Esophagus squamous epithelium (tissue), 5 donors: ENCODE data around the gene RNF151. TPM values are rescaled to one million over a fixed set of nuclear protein-coding genes. Genes with fewer than 3 reads are reported as not detected.

ENCODE experiments used
- DNase-seq: peaks from one replicate; lab custom pipeline; 2025; lab: John Stamatoyannopoulos, UW
- H3K27ac ChIP-seq, 4 donors: fragments of 200-600 bp; sonication (generic); one replicate each; pipeline ENCODE4 v1.5.1; 2016 to 2019; ENCODE audit warnings: mild to moderate bottlenecking in 1 of 4
- H3K27me3 ChIP-seq, 4 donors: fragments of 200-600 bp; sonication (generic); 1 replicate in 3 of 4; 2 replicates in 1 of 4; pipeline versions ENCODE4 v1.5.1 to v1.6.0; 2017 to 2021; ENCODE audit warnings: antibody characterized with exemption in 1 of 4
- H3K36me3 ChIP-seq, 3 donors: fragments of 200-600 bp; sonication (generic); one replicate each; pipeline ENCODE4 v1.5.1; 2016 to 2019
- H3K4me1 ChIP-seq, 3 donors: fragments of 200-600 bp; sonication (generic); one replicate each; pipeline ENCODE4 v1.5.1; 2017 to 2019
- H3K4me3 ChIP-seq, 4 donors: fragments of 200-600 bp; sonication (generic); 1 replicate in 3 of 4; 2 replicates in 1 of 4; pipeline ENCODE4 v1.5.1; 2016 to 2019; ENCODE audit warnings: mild to moderate bottlenecking in 2 of 4, moderate library complexity in 1 of 4
- H3K9me3 ChIP-seq, 3 donors: fragments of 200-600 bp; sonication (generic); one replicate each; pipeline ENCODE4 v1.5.1; 2016 to 2019
- POLR2A ChIP-seq, 4 donors: fragments of 450-650 bp; IDR thresholded peaks; one replicate each; pipeline ENCODE4 v1.6.1; 2017; ENCODE audit warnings: antibody characterized with exemption in 4 of 4, mild to moderate bottlenecking in 4 of 4, moderate library complexity in 3 of 4
- WGBS, 2 donors: methylation state at CpG; one replicate each; pipeline ENCODE4 v1.1.5; 2018; 5-methylcytosine and 5-hydroxymethylcytosine counted together
- intact Hi-C: fragments of 100-400 bp; cut with DNase I; formaldehyde crosslinking; loops from one replicate; pipeline ENCODE4 v1.15.0; 2022
- total RNA-seq, 4 donors: library from RNA; depleted of rRNA; stranded (reverse); fragments of >200 nt; gene quantifications; one replicate each; pipeline ENCODE4 v1.1.0, GENCODE V29; 2016
- TF ChIP-seq, protein P1 (sequence below), 6 experiments: fragments of 450-650 bp in 4 of 6; fragments of 200-600 bp in 2 of 6; sonication (generic) in 2 of 6; IDR thresholded peaks; one replicate each; pipeline ENCODE4 v1.5.1; 2016 to 2019; ENCODE audit warnings: antibody characterized with exemption in 6 of 6, mild to moderate bottlenecking in 4 of 6, moderate library complexity in 4 of 6
- donor health status: DM: yes; HTN: yes; CAD: no.

Gene RNF151
- total RNA-seq, 4 donors from 2014 or later, result not detected

DNA sequence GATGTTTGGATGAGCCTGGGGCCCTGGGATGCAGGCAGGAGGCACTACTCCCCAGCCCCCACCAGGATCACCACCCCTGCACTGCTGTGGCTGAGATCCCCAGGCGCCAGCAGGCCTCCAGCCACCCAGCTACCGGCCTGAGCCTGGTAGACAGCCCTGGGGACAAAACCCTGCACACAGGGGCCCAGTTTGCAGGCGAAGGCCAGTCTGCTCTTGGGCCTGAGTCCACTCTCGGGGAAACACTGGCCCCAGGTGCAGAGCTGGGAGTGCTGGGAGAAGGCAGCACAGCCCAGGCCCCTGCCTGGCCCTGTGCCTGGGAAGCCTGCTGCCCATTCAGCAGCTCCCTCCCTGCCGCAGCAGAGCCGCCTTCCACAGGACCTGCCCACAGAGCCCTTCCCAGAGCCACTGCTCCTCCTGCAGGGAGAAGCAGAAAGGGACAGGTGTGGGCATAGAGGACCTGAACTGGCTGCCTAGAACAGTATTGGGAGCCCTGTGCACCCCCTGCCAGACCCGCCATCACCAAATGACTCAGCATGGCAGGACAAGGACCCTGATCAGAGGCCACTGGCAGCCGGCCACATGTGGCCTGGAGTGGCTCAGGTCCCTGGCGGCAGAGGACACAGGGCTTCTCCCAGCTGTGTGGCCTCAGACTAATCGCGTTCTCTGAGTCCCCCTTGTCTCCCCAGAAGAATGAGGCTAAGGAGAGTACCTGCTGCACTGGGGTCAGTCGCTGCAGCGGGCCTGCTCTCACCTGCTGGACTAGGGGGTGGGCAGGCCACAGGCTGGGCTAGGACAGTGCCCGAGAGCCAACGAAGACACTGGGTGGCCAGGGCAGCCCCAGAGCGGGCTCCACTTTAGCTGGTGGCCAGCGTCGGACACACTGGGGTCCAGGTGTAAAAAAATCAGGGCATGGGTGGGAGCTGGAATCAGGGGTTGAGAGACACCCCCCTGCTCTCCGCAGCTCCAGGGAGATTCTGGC lies 34.3 kb upstream of the RNF151 start:
- H3K36me3 ChIP-seq, result peaks cover 0 to 7% (median 0%) of the 10 kb centered on the region in 3 donors
- H3K27me3 ChIP-seq, result peaks cover 0 to 8% (median 0%) of the 10 kb centered on the region in 4 donors
- H3K4me3 ChIP-seq, result no peak overlapping the region
- H3K4me1 ChIP-seq, result peaks cover 15 to 44% (median 16%) of the 10 kb centered on the region in 3 donors
- no peak for DNase-seq
- 60 to 89% methylated on average over 1 to 5 of the region's 19 CpGs for WGBS, 2 donors
- TF ChIP-seq, protein P1, sequence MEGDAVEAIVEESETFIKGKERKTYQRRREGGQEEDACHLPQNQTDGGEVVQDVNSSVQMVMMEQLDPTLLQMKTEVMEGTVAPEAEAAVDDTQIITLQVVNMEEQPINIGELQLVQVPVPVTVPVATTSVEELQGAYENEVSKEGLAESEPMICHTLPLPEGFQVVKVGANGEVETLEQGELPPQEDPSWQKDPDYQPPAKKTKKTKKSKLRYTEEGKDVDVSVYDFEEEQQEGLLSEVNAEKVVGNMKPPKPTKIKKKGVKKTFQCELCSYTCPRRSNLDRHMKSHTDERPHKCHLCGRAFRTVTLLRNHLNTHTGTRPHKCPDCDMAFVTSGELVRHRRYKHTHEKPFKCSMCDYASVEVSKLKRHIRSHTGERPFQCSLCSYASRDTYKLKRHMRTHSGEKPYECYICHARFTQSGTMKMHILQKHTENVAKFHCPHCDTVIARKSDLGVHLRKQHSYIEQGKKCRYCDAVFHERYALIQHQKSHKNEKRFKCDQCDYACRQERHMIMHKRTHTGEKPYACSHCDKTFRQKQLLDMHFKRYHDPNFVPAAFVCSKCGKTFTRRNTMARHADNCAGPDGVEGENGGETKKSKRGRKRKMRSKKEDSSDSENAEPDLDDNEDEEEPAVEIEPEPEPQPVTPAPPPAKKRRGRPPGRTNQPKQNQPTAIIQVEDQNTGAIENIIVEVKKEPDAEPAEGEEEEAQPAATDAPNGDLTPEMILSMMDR (IDR thresholded peaks at IDR 0.05), result peak in 4 of 6 experiments; percentile 9 to 52 (median 22)
- TF ChIP-seq POLR2A (IDR thresholded peaks at IDR 0.05), result no peak
- no peak overlapping the region for H3K27ac ChIP-seq
- no peaks in the 10 kb centered on the region for H3K9me3 ChIP-seq
- intact Hi-C loops, result no loop called here

DNA sequence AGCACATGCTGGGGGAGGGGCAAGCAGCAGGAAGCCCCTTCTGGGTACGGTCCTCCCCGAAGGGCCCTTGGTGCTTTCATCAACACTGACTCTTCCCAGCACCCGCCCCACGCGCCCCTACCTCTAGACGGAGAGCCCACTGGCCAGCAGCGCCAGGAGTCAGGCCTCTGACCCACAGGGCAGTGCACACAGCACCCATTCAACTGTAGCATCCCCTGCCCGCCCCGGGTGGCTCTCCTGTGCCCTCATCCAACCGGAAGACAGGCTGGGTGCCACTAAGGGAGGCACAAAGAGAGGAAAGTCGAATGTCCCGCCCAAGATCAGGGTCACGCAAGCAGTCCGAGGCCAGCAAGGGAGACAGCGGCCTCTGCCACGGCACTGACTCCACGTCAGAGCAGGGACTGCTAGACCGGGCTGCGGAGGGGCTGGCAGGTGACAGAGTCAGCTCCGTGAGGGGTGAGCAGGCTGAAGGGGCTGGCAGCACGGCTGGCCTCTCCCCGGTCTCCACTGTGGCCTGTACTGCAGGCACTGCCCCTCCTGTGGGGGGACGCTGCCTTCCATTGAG lies 33.5 kb upstream of the RNF151 start:
- peaks cover 15 to 44% (median 16%) of the 10 kb centered on the region in 3 donors for H3K4me1 ChIP-seq
- peaks cover 4 to 16% (median 8%) of the 10 kb centered on the region in 3 donors for H3K36me3 ChIP-seq
- H3K27ac ChIP-seq, result no peak overlapping the region
- no peaks in the 10 kb centered on the region for H3K9me3 ChIP-seq
- TF ChIP-seq, protein P1 (IDR thresholded peaks at IDR 0.05), result no peak
- no peak for TF ChIP-seq POLR2A (IDR thresholded peaks at IDR 0.05)
- intact Hi-C loops, result no loop called here
- peaks cover 0 to 8% (median 0%) of the 10 kb centered on the region in 4 donors for H3K27me3 ChIP-seq
- no peak for DNase-seq
- H3K4me3 ChIP-seq, result no peak overlapping the region
- 63% methylated on average over 19 of the region's 23 CpGs; no CpG with 5 or more reads in 1 of the 2 donors for WGBS, 2 donors

DNA sequence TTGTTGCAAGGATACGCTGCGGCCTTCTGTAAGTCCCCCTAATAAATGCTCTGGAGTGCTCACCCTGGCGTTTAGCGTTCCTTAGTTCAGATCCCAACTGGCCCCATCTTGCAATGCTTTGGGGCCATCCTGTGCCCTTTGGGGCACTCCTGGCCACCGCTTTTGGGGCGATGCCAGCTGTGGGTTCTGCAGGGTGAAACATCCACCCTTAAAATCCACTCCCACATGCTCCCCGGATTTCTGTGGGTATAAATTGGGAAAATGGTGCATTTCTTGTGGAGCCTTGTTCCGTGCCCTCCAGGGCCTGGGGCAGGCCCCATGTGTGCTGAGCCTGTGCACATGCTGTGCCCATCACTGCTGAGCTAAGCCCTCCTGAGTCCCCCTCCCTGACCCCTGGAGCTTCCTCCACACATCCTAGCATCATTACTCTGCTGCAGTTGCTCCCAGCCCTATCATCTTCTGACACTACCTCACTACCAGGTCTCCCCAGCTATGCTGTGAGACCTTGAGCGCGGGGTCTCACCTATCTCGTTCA lies 29.6 kb upstream of the RNF151 start:
- H3K4me3 ChIP-seq, result no peak overlapping the region
- H3K36me3 ChIP-seq, result peaks cover 29 to 49% (median 29%) of the 10 kb centered on the region in 3 donors
- TF ChIP-seq POLR2A (IDR thresholded peaks at IDR 0.05), result no peak
- TF ChIP-seq, protein P1 (IDR thresholded peaks at IDR 0.05), result no peak
- H3K27me3 ChIP-seq, result peaks cover 0 to 7% (median 0%) of the 10 kb centered on the region in 4 donors
- no peaks in the 10 kb centered on the region for H3K9me3 ChIP-seq
- no peak overlapping the region for H3K27ac ChIP-seq
- DNase-seq, result no peak
- peaks cover 13 to 36% (median 17%) of the 10 kb centered on the region in 3 donors for H3K4me1 ChIP-seq
- intact Hi-C loops, result no loop called here
- WGBS, 2 donors, result 88 to 90% methylated on average over 9 to 11 of the region's 11 CpGs

DNA sequence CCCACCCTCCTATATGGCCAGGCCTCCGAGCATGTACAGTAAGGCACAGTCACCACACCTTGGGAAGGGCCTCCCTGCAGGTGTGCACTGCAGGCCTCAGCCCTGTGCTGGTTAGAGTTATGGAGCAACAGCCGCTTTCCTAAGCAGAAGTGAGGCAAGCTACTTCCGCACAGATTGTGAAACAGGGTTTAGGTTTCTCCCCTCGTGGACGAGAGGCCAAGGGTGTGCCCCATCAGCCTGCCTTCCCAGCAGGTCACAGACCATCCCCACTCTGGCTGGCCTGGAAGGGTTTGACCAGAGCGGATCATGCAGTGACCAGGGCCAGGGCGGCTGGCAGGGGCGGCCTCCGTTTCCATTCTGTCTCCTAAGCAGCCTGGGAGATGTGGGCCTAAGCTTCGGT lies 28.3 kb upstream of the RNF151 start:
- Histone ChIP-seq H3K4me1 (peaks cover 18 to 40% (median 20%) of the 10 kb centered on the region in 3 donors), H3K36me3 (peaks cover 29 to 49% (median 29%) of the 10 kb centered on the region in 3 donors), H3K4me3 (no peak overlapping the region), H3K9me3 (no peaks in the 10 kb centered on the region), H3K27me3 (no peaks in the 10 kb centered on the region), H3K27ac (peak overlapping the region in 1 of 4 donors; percentile 56)
- no peak for DNase-seq
- intact Hi-C loops, result no loop called here
- no peak for TF ChIP-seq POLR2A (IDR thresholded peaks at IDR 0.05)
- TF ChIP-seq, protein P1 (IDR thresholded peaks at IDR 0.05), result no peak
- WGBS, 2 donors, result 74 to 90% methylated on average over 2 to 3 of the region's 10 CpGs
